ENCODE data around the gene RPL41. TPM values are rescaled to one million over a fixed set of nuclear protein-coding genes. Genes with fewer than 3 reads are reported as not detected.

RPL41 gene
- total RNA-seq, 4 donors from 2014 or later, result 1,323 to 2,217 (median 1,977) TPM

DNA sequence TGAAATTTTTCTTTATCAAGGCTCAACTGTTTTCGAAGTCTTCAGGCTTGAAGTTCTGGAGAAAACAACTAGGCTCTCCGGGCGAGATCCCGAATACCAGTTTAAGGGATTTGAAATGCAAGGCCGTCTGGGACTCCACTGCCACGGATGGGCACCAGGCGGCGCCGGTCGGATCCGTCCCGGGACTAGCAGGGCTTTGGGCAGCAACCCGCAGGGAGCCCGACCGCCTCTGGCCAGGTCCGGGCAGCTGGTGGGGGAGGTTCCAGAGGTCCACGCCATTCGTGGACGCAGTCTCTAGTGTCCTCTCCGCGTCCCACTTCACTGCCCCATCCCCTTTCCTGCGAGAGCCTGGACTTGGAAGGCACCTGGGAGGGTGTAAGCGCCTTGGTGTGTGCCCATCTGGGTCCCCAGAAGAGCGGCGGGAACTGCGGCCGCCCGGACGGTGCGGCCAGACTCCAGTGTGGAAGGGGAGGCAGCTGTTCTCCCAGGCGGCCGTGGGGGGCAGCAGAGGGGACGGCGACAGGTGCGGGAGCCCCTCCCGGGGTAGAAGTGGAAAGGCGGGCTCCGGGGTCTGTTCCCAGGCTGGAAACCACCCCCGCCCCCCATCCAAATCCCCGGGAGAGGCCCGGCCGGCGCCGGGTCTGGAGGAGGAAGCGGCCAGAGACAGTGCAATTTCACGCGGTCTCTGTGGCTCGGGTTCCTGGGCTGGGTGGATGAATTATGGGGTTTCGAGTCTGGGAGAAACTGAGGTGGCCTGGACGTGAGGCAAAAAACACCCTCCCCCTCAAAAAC is 37.3 kb upstream of the RPL41 start:
- H3K4me1 ChIP-seq, result peaks cover 3 to 19% of the 10 kb centered on the region in 2 donors
- in situ Hi-C loops (cut with MboI; ENCODE audit: low sequenced_read_pairs in 4 of 4) (no loop called here), intact Hi-C loops (cut with DNase I; ENCODE audit: low total_unique reads) (loop anchor here (2.0 kb wide), 1 partner anchor 26 kb away; the partner anchor contains the start of gene PA2G4)
- no peaks in the 10 kb centered on the region for H3K9me3 ChIP-seq
- peak overlapping the region; percentile 54 to 62 (median 58) for H3K4me3 ChIP-seq
- H3K27ac ChIP-seq, result peak overlapping the region; percentile 21 to 59 (median 39)
- no peaks in the 10 kb centered on the region for H3K36me3 ChIP-seq
- H3K27me3 ChIP-seq, result peaks cover 10 to 24% (median 12%) of the 10 kb centered on the region in 3 donors
- DNase-seq, result peak; percentile 55 to 79
- TF ChIP-seq POLR2A (IDR thresholded peaks at IDR 0.05), result peak in 1 of 2 donors; percentile 23
- TF ChIP-seq, protein P1, sequence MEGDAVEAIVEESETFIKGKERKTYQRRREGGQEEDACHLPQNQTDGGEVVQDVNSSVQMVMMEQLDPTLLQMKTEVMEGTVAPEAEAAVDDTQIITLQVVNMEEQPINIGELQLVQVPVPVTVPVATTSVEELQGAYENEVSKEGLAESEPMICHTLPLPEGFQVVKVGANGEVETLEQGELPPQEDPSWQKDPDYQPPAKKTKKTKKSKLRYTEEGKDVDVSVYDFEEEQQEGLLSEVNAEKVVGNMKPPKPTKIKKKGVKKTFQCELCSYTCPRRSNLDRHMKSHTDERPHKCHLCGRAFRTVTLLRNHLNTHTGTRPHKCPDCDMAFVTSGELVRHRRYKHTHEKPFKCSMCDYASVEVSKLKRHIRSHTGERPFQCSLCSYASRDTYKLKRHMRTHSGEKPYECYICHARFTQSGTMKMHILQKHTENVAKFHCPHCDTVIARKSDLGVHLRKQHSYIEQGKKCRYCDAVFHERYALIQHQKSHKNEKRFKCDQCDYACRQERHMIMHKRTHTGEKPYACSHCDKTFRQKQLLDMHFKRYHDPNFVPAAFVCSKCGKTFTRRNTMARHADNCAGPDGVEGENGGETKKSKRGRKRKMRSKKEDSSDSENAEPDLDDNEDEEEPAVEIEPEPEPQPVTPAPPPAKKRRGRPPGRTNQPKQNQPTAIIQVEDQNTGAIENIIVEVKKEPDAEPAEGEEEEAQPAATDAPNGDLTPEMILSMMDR (IDR thresholded peaks at IDR 0.05 in 4 of 5, conservative IDR thresholded peaks at IDR 0.05 in 1 of 5), result peak; percentile 53 to 74 (median 64)
- peak; percentile 76 to 86 for ATAC-seq

- H3K27ac ChIP-seq, result peak within 1 kb of the TSS; percentile 21 to 59 (median 39)
- H3K9me3 ChIP-seq, result no peaks in the 10 kb centered on the region
- TF ChIP-seq, protein P1 (IDR thresholded peaks at IDR 0.05 in 4 of 5, conservative IDR thresholded peaks at IDR 0.05 in 1 of 5), result no peak
- TF ChIP-seq POLR2A (IDR thresholded peaks at IDR 0.05), result peak in 1 of 2 donors; percentile 18
- peaks cover 10 to 24% (median 12%) of the 10 kb centered on the region in 3 donors for H3K27me3 ChIP-seq
- in situ Hi-C loops (cut with MboI; ENCODE audit: low sequenced_read_pairs in 4 of 4) (no loop called here), intact Hi-C loops (cut with DNase I; ENCODE audit: low total_unique reads) (loop anchor here (2.0 kb wide), 1 partner anchor 25 kb away; the partner anchor contains the start of gene PA2G4)
- peak; percentile 14 to 65 for DNase-seq
- peak; percentile 74 to 76 for ATAC-seq
- H3K4me3 ChIP-seq, result peak within 1 kb of the TSS; percentile 54 to 62 (median 58)
- H3K4me1 ChIP-seq, result peaks cover 3 to 19% of the 10 kb centered on the region in 2 donors
- H3K36me3 ChIP-seq, result no peaks in the 10 kb centered on the region
Measured at GRCh38 chr12:56079723-56080555, 36.5 kb upstream of the RPL41 start, which contains the start of gene ERBB3. ERBB3 (plus strand) TSS chr12:56080165; CDS start chr12:56080301, 136 bp downstream.

DNA sequence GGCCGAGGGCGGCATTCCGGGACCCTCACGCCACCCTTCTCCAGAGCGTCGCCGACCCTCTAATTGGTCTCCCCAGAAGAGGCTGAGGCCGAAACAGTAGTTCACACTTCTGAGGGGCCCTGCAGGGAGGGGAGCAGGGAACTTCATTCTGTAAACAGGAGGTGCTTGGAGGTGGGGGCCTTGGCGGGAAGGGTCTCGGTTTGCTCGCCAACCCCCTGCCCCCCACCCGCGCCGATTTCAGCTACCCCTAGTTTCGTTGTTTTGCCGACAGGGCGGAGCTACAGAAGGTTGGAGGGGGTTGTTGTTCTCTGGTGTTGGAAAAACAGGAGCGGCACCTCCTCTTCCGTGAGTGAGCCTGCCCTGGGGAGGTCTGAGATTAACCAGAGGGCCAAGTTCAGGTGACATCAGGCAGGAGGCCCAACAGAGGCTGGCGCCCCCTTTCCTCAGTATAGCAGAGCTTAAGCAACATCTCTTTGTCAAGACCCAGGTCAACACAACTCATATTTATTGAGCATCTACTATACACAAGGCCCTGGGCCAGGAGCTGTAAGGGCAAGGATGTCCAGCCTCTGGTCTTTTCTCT is 35.8 kb upstream of the RPL41 start:
- in situ Hi-C loops (cut with MboI; ENCODE audit: low sequenced_read_pairs in 4 of 4), result no loop called here
- Histone ChIP-seq H3K27me3 (peaks cover 10 to 24% (median 12%) of the 10 kb centered on the region in 3 donors), H3K9me3 (no peaks in the 10 kb centered on the region), H3K27ac (no peak overlapping the region), H3K4me3 (peak overlapping the region in 3 of 4 donors; percentile 54 to 59 (median 57)), H3K4me1 (peaks cover 3 to 19% of the 10 kb centered on the region in 2 donors), H3K36me3 (no peaks in the 10 kb centered on the region)
- ATAC-seq, result no peak
- TF ChIP-seq, protein P1 (IDR thresholded peaks at IDR 0.05 in 4 of 5, conservative IDR thresholded peaks at IDR 0.05 in 1 of 5), result no peak
- no peak for TF ChIP-seq POLR2A (IDR thresholded peaks at IDR 0.05)
- intact Hi-C loops (cut with DNase I; ENCODE audit: low total_unique reads), result no loop called here
- DNase-seq, result no peak

Data from gastrocnemius medialis (tissue), 4 donors.